Stimulated activated CD8-positive, alpha-beta memory T cell treated with anti-CD3 and anti-CD28 coated beads, Interleukin-15, amount 100 ng/mL, for 24 hours (primary cell): Measurements from ENCODE around the gene HOXD10.

ENCODE experiments used
- DNase-seq: peaks from one replicate; pipeline ENCODE4 v3.0.0-alpha.2; 2020; ENCODE audit warnings: low read depth

The HOXD10 gene

GRCh38 chr2:176096243-176096985 lies 20.2 kb upstream of the HOXD10 start:
- no peak for DNase-seq

DNA sequence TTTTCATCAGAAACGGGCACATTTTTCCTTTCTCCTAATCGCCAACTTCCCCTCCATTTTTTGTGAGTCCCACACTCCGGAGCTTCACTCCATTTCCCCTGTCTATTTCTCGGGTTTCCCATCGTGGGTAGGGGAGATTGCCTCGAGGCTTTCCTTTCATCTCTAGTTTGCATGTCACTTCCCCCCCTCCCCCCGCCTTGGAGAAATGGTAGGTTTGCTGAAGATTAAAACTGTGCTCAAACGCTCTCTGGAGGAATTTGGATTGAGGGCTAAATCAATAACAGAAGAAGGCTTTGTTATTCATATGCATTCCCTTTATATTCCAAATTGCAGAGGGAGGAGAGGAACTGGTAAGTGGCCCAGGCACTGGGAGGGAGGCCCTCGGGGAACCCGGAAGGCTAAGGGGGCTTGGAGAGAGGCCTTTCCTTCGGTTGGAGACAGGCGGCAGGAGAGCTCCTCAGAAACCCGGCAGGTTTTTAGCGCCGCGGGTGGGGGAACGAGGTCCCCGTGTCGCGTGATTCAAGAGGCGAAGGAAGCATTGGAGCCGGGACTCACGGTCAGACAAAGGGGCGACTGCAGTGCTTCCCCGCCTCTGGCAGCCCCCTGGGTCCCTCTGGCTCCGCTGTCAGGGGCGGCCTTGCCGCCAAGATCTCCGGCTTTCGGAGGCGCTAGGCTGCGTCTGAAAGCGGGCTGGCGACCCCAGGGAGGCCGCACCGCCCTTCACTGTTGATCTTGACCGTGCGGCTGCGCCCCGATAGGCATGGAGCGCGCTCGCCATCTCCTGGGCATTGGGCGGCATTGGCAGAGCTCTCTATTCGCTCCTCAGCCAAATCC lies 19.4 kb upstream of the HOXD10 start:
- DNase-seq = peak; percentile 35

- no peak for DNase-seq
These were observed 18.7 kb upstream of the HOXD10 start for GRCh38 chr2:176097820-176098365.

GRCh38 chr2:176098366-176099158 lies 18.0 kb upstream of the HOXD10 start:
- DNase-seq = no peak

- no peak for DNase-seq
These were observed 17.3 kb upstream of the HOXD10 start for GRCh38 chr2:176099159-176099727.

GRCh38 chr2:176099728-176100546 lies 16.6 kb upstream of the HOXD10 start, which contains the start of gene HOXD12:
TSS of gene HOXD12 (plus strand) at chr2:176099795. CDS start at chr2:176099802, 7 bp downstream.
- no peak for DNase-seq

DNA sequence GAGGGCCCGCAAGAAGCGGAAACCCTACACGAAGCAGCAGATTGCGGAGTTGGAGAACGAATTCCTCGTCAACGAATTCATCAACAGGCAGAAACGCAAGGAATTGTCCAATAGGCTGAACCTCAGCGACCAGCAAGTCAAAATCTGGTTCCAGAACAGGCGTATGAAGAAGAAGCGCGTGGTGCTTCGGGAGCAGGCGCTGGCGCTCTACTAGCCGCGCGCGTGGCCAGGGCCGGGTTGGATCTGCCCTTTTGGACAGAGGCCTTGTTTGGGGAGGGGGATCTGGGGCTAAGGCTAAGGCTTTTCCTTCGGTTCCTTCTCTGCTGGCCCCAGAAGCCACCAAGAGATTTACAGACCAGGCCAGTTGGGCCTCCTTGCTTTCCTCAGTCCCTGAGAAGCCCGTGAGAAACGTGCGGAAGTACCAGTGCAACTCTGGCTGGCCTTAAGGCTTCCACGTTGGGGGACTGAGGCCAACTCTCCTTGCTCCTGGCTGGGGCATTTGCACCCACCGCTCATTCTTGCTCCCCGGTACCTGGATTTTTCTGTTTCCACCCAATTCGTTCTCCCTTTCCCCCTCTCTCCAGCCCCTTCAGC lies 15.9 kb upstream of the HOXD10 start:
- no peak for DNase-seq

DNA sequence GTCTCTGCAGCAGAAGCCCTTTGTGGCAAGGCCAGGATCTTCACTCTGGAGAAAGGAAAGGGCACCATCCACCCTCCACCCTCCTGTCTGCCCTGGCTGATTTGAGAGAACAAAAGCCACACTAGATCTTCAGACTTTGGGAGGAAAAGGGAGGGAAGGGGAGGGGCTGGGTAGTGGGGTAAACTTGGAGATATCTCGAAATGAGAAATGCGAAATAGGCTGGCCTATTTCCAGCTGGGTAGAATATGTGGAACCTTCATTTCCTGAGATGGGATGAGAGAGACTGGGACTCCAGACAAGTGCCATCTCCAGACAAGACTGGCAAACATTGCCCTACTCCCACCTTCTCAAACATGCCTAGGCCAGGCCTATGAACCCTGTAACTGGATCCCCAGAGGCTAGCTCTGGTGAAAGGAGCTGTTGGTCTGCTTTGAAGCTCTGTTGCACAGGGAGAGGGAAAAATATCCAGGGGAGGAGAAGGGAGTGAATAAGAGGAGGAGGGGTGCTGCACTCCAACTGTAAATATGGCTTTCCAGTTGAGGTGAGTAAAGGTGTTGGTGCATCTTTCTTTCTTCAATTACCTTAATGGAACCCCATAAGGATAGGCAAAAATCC lies 15.3 kb upstream of the HOXD10 start:
- DNase-seq = no peak

GRCh38 chr2:176101842-176102241 lies 14.7 kb upstream of the HOXD10 start:
- DNase-seq = no peak

- no peak for DNase-seq
These were observed 14.2 kb upstream of the HOXD10 start for GRCh38 chr2:176102309-176102866.

DNA sequence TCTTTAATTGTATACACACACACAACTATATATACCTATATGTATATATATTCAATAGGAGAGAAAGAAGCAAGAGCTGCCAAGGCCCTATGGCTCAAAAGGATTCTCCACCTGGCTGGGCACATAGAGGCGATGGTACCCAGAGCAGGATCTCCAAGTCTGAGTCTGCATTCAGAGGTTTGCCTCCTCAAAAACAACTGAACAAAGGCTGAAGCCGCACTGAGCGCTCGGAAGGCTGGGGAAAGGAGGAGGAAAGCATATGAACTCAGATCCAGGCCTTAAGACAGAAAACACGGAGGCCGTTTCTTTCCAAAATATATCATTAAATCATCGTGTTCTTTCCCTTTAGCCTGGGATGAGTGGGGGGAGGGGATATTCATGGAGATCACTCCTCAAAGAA lies 13.4 kb upstream of the HOXD10 start:
- DNase-seq = no peak

DNA sequence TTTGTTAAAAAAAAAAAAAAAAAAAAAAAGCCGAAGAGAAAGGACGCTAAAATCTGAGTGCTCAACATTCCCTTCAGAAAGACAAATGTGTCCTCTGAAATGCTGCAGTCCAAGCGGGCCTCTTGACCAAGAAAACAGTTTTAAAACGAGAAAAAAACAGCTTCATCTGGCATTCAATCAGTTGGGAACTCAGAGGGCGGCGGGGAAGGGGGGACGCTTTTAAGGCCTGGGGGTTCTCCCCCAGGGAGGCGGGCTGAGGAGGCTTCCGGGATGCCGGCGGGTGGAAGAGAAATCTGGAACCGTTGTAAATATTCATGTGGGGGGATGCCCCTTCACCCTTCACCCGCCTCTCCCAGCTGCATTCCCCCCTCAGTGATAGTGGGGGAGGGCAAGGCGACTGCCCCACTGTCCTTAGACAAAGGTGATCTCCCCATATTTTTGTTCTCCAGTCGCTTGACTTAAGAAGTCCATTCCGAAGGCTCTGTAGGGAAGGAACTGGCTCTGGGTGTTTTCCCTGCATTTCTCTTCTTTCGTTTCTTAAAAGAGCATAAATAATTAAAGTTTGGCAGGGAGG lies 12.7 kb upstream of the HOXD10 start:
- no peak for DNase-seq

DNA sequence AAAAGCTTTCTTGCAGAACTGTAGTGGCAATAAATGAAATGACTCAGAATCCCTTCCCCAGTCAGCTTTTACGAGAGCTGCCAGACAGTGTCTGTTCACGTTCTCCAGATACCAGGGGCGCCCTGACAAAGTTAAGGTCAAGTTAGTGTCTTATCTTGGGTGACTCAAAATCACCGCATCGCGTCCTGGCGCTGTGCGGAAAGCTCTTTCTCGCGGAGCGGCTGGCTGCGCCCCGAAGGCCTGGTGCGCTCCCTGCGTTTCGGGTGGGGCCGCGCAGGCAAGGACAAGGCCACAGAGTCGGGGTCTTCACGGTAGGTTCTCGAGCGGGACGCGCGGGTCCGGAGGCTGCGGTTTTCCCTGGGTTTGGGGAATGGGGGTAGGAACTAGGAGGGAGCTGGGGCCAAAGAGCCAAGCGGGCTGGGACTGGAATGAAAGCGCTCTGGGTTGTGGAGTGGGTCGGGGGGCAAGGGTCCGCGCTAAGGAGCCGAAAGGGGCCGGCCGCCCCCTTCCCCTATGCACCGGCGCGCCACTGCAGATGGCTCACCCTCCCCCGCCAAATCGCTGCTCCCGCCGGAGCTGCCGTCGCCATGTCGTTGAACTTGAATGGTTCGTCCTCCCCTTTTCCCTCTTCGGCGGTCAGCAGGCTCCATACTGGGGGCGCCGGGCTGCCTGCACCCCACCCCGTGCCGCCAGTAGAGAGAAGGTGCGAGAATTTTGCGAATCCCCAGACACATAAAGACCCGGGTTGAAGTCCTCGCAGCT lies 12.1 kb upstream of the HOXD10 start:
- DNase-seq = no peak

DNA sequence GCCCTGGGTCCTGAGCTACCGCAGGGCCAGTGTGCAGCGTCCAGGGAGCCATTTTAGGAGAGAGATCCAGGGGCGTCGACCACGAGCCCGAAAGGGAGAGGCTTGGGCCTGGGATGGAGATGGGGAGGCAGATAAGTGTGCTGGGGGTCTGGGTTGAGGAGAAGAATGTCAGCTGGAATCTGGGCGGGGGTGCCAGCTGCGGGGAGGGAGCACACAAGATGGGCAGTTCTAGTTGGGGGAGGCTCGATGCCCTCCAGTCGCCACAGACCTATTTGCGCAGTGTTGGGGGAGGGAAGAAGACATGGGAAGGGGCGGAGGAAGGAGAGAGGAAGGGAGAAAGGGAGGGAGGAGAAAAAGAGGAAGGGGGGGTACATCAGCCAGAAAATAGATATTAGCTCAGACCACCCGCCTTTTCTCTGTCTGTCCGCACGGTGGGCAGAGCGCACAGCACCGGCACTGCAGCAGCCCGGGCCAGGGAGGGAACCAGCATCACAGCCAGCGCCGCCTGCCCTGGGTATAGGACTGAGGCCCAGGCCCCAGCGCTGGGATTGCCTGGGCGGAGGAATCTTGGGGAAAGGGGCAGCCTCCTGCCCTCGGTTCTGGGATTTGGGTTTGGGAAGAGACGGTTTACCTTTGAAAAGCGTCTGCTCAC lies 11.4 kb upstream of the HOXD10 start:
- no peak for DNase-seq

- no peak for DNase-seq
These were observed 10.6 kb upstream of the HOXD10 start for GRCh38 chr2:176105730-176106580.

DNA sequence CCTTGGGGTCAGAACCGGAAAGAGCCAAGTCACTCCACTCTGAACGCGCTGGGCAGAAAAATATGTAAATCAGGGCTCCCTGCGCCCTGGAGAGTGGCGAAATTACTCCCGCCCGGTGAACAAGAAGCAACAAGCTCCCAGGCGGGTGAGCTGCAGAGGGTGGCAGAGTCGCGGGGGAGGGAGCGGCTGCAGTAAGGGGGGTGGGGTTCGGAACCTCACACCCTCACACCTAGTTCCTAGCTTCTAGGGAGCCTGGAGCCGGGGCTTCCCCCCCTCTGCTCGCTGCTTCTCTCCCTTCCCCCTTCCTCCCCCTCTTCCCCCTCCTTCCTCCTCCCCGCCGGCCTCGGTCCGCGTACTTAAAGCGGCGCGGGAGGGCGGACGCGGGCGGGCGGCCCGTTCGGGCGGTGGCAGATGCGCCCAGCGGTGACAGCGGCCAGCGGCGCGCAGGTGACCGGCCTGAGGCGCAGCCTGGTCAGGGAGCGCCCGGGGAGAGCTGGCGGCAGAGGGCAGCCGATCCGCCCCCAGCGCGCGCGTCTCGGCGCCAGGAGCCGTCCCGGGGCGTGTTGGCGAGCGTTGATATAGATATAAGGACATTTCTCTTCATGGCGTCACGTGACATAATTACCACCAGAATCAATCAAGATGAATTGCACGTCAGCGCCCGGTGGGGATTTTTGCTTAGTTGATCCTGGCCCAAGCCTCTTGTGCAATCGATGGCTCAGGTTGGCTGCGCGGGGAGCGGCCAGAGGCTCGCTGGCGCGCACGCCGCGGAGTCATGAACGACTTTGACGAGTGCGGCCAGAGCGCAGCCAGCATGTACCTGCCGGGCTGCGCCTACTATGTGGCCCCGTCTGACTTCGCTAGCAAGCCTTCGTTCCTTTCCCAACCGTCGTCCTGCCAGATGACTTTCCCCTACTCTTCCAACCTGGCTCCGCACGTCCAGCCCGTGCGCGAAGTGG lies 9.7 kb upstream of the HOXD10 start, which contains the start of gene HOXD11:
Gene HOXD11, plus strand, starts transcription at position 700 of the 959 bp plus-strand sequence. Its CDS starts 76 bp downstream, at position 776.
- no peak for DNase-seq
